GM19240 (cell line): ENCODE data around the gene EXOC3L2.
"Not testable (repeated sequence)": the region's sequence is repeated elsewhere in the genome, so short reads cannot be mapped to it uniquely, and the experiment has no call there.

Source experiments
- DNase-seq: peaks from one replicate; pipeline ENCODE4 v3.0.0; 2011; ENCODE audit warnings: low spot score; ENCODE audit not compliant: insufficient read length

EXOC3L2 gene

DNA sequence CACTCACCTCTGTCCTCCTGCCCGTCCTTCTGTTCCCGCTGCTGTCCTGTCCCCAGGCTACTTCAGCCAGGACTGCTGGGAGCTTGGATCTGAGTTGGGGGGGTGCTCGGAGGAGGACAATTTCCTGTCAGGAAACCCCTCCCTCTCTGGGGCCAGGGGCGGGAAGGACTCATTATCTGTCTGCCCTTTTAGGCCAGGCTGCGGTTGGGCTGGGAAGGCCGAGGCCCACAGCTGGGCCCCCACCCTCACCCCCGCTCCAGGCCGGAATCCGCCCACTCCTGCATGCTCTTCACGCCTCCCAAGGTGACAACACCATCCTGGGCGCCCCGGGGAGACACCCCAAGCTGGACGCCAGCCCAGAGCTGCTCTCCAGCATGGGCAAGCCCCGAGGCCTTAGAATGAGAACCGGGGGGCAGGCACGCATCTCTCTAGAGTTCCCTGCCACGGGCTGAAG is at the start of gene EXOC3L2:
TSS of gene EXOC3L2 (minus strand) at position 74 of the 454 bp plus-strand sequence. CDS start 6,362 bp downstream, outside the sequence.
- DNase-seq = no peak

DNA sequence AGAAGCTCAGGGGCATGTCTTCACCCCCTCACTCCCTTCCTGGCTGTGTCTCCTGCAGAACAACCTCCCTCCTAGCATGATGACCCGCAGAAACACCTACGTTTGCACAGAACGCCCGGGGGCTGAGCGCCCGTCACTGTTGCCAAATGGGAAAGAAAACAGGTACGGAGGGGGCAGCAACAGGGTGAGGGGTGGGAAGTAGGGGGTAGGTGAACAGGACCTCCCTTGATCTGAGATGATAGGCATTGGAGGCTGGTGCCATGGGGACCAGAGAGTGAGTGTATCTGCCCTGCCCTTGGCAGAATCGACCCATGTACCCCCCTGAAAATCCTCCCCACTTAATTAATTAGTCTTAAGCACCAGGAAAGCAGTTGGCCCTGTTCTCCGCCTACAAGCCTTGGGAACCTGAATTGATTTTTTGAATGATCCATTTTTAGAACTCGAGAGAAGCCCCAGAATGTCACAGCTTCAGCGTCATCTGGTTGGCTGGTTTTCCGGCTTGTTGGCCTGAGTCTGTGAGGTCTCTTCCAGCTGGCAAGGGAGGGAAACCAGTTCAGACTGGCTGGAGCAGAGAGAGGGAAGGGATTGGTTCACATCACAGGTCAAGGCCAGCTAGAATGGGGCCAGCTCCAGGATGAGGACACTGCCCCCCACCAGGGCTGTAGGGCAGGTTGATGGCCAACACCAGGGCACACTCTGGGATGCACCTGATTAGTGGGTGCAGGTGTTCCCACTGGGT is 49.3 kb upstream of the EXOC3L2 start:
- no peak for DNase-seq

DNA sequence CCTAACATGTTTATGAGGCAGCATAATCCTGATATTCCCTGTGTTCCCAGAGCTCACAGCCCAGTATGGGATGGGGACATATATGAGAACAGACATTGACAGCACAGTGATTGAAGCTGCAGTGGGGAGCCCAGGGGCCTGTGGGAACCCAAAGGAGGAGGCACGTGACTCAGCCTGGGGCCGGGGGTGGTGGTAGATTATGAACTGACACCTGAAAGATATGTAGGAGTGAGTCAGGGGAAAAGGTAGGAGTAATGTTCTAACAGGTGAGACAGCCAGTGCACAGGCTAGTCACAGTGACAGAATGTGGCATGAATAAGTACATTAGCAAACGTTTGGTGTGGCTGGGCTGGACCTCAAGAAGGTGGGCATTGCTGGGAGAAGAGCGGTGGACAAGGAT is 48.5 kb upstream of the EXOC3L2 start:
- DNase-seq = no peak

- no peak for DNase-seq
These were observed 46.6 kb upstream of the EXOC3L2 start for GRCh38 chr19:45291834-45292233.

- no peak for DNase-seq
These were observed 45.2 kb upstream of the EXOC3L2 start for GRCh38 chr19:45290381-45290931.

GRCh38 chr19:45283443-45284033 is 38.3 kb upstream of the EXOC3L2 start:
- no peak for DNase-seq

- DNase-seq = no peak
These were observed 35.3 kb upstream of the EXOC3L2 start for GRCh38 chr19:45280471-45280961.

DNA sequence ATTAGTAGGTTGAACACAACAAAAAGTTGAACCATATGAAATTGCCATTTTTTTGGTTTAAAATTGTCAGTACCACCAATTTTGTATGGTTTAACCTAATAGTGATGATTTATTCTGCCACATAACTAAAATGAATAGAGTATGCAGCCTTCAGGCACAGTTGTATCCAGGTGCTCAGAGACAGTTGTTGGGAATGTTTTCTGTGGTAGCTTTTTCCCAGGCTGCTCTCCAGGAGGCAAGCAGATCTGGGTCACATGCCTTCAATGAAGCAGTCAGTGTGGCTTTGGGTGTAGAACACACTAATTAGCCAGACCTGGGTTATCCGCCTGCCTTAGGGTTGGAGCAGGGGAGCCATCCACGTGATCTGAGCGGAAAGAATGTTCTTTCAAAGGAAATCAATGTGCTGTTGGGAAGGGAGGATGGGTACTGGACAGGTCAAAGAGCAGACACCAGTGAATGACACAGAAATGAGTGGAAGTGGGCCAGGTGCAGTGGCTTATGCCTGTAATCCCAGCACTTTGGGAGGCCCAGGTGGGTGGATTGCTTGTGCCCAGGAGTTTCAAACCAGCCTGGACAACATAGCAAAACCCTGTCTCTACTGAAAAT is 34.5 kb upstream of the EXOC3L2 start:
- no peak for DNase-seq

DNA sequence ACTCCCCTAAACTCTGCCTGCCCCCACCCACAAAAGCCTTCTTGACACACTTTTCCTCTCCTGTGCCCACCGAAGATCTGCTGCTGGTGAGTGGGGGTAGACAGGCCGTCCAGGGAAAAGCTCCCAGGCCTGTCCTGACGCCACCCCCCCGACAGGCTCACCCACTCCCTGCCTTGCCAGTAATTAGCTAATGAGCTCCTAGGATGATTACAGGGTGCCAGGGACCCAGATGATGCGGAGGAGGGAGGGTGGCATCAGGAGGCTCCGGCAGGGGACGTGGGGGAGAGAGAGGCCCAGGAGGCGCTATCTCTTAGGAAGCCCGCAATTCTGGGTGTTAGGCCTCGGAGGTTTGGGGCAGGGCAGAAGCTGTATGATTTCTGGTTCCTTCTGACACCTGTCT is 32.9 kb upstream of the EXOC3L2 start:
- DNase-seq = no peak

DNA sequence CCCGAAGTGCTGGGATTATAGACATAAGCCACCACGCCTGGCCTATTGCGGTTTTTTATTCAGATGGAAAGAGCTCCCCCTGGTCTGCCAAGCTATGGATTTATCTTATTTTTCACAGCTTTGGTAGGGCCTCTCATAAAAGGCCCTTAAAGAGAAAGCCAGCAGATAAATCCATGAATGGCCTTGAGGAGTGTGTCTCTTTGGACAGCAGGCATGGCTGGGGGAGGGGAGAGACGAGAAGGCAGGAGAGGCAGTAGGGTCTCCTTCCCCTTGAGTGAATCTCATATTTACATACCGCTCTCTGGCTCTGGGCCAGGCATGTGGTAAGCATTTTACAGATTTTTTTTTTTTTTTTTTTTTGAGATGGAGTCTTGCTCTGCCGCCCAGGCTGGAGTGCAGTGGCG is 31.1 kb upstream of the EXOC3L2 start:
- DNase-seq = no peak

DNA sequence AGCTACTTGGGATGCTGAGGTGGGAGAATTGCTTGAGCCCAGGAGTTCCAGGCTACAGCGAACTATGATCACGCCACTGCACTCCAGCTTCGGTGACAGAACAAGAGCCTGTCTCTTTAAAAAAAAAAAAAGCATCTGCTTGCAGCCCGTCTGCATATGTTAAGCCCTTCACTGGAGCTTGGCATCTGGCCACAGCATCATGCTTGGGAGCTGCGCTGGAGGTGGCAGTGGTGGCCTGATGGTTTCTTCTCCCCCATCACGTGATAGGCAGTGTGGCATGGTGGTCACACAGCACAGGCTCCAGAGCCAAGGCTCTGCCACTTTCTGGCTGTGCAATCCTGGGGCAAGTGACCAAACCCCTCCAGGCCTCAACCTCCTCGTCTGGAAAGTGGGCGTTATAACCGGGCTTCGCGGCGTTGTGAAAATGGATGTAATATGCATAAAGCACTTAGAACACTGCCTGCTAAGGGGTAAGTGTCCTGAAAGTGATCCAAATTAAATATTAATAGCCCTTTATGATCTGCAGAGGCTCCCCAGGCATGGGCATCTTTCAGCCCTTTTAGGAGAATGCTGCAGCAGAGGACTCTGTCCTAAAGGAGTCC is 30.3 kb upstream of the EXOC3L2 start:
- no peak for DNase-seq

DNA sequence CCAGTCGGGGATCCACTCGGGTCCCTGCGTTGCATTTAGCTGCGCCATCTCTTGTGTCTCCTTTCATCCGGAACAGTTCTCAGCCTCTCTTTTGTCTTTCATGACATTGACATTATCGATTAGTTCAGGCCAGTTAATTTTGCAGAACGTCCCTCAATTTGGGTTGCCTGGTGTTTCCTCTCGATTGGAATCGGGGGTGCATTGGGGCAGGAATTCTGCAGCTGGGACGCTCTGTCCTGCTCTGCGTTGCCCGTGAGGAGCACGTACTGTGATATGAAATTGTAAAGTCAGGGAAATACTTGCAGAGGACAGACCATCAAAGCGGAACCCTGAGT is 28.3 kb upstream of the EXOC3L2 start:
- no peak for DNase-seq

DNA sequence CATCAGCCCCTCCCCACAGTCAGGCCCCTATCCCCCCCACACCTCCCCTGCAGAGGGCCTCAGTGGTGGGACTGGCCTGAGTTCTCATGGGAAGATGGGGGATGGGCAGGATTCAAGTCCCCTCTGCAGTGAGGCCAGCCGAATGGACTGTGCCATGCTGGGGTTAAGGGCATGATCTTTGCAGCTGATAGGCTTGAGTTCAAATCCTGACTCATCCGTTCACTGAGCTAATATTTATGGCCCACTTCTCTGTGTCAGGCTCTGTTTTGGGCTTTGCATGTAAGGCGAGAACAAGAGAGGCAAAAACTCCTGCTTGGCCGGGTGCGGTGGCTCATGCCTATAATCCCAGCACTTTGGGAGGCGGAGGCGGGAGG is 26.5 kb upstream of the EXOC3L2 start:
- DNase-seq = no peak

GRCh38 chr19:45271098-45271734 is 26.0 kb upstream of the EXOC3L2 start:
- no peak for DNase-seq

DNA sequence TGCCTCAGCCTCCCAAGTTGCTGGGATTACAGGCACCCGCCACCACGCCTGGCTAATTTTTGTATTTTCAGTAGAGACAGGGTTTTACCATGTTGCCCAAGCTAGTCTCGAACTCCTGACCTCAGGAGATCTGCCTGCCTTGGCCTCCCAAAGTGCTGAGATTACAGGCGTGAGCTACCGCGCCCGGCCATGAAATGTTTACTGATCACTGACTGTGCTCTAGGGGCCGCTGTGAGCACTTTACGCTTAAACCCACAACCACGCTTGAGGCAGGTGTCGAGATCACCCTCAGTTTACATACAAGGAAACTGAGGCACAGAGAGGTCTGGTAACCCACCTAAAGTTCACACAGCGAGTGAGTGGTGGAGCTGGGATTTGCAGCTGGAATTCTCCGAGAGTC is 24.7 kb upstream of the EXOC3L2 start:
- DNase-seq = not testable (repeated sequence)

GRCh38 chr19:45267296-45267695 is 22.1 kb upstream of the EXOC3L2 start:
- no peak for DNase-seq

DNA sequence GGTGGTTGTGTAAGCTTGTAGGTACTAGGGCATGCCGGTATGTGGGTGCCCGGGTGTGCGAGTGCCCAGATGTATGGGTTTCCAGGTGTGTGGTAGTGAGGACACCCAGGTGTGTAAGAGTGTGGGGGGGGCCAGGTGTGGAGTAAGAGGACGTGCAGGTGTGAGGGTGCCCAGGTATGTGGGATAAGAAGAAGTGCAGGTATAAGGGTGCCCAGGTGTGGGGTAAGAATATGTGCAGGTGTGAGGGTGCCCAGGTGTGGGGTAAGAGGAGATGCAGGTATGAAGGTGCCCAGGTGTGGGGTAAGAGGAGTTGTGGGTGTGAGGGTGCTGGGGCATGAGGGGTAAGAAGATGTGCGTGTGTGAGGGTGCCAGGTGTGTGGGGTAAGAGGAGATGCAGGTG is 20.2 kb upstream of the EXOC3L2 start:
- DNase-seq = no peak

DNA sequence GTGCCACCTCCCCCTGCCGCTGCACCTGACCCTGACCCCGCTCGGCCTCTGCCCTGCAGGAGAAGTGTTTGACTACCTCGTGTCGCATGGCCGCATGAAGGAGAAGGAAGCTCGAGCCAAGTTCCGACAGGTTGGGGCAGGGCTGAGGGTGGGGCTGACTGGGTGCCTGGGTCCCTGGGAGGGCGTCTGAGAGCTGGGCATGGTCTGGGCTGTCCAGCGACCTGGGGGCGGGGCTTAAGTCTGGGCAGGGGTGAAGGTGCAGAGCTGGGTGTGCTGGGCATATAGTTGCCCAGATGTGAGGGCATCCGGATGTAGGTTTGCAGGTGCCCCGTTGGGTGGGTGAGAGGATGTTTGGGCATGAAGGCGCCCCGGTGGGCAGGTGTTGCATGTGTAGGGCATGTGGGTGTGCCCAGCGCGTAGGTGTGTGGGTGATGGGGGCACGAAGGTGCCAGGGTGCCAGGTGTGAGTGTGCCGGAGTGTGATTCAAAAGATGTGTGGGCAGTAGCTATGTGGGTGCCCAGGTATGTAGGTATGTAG is 19.6 kb upstream of the EXOC3L2 start:
- no peak for DNase-seq

DNA sequence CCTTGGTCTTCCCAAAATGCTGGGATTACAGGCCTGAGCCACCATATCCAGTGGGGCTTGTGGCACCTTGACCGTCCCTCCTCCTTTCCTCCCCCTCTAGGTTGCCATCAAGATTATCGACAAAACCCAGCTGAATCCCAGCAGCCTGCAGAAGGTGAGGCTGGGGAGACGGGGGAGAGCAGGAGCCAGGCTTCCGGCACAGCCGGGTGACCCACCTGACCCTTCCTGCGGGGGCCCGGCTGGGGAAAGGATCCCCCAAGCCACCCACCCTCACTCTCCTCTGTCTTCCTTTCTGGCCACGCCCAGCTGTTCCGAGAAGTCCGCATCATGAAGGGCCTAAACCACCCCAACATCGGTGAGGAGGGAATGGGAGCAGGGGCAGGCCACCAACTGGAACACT is 17.8 kb upstream of the EXOC3L2 start:
- DNase-seq = no peak

- DNase-seq = no peak
These were observed 17.4 kb upstream of the EXOC3L2 start for GRCh38 chr19:45262570-45262969.

- no peak for DNase-seq
These were observed 13.7 kb upstream of the EXOC3L2 start for GRCh38 chr19:45258862-45259261.
